HepG2 (cell line): ENCODE measurements around the gene LDLRAD4. TPM values are rescaled to one million over a fixed set of nuclear protein-coding genes. Genes with fewer than 3 reads are reported as not detected.

Experiments used
- AHDC1 ChIP-seq: sonication (generic); formaldehyde crosslinking; IDR thresholded peaks from 2 replicates; pipeline ENCODE4 v1.5.1; 2020; ENCODE audit warnings: mild to moderate bottlenecking, missing genetic modification reagents, borderline replicate concordance
- DMTF1 ChIP-seq: sonication (generic); formaldehyde crosslinking; IDR thresholded peaks from 2 replicates; pipeline ENCODE4 v1.4.0; 2020; ENCODE audit warnings: mild to moderate bottlenecking, missing genetic modification reagents
- HDAC6 ChIP-seq: fragments of 200-600 bp; sonication (generic); IDR thresholded peaks from 2 replicates; pipeline ENCODE4 v1.7.0; 2017; ENCODE audit warnings: mild to moderate bottlenecking, antibody characterized with exemption, low read length, low read depth
- KDM5B ChIP-seq: sonication (generic); formaldehyde crosslinking; IDR thresholded peaks from 2 replicates; pipeline ENCODE4 v1.4.0; 2020; ENCODE audit warnings: missing genetic modification reagents, mild to moderate bottlenecking, borderline replicate concordance
- KIAA2018 ChIP-seq: sonication (generic); formaldehyde crosslinking; IDR thresholded peaks from 2 replicates; pipeline ENCODE4 v1.5.0; 2020; ENCODE audit warnings: mild to moderate bottlenecking, missing genetic modification reagents, borderline replicate concordance
- PTBP1 ChIP-seq: fragments of 200-400 bp; formaldehyde crosslinking; IDR thresholded peaks from 2 replicates; pipeline ENCODE4 v1.6.1; 2018; ENCODE audit warnings: low read length, low read depth; ENCODE audit not compliant: poor library complexity, severe bottlenecking
- TAF15 ChIP-seq: fragments of 200-400 bp; formaldehyde crosslinking; IDR thresholded peaks from one replicate; pipeline ENCODE4 v1.6.1; 2018; ENCODE audit warnings: mild to moderate bottlenecking, low read depth, low read length; ENCODE audit not compliant: poor library complexity, severe bottlenecking
- ZFY ChIP-seq: sonication (generic); formaldehyde crosslinking; IDR thresholded peaks from 2 replicates; pipeline ENCODE4 v1.4.0; 2020; ENCODE audit warnings: missing genetic modification reagents
- ZKSCAN5 ChIP-seq: sonication (generic); formaldehyde crosslinking; IDR thresholded peaks from 2 replicates; pipeline ENCODE4 v1.5.1; 2020; ENCODE audit warnings: mild to moderate bottlenecking, missing genetic modification reagents
- ZNF331 ChIP-seq: sonication (generic); formaldehyde crosslinking; IDR thresholded peaks from 2 replicates; pipeline ENCODE4 v1.4.0; 2020; ENCODE audit warnings: missing genetic modification reagents
- ZNF768 ChIP-seq: sonication (generic); formaldehyde crosslinking; IDR thresholded peaks from 2 replicates; pipeline ENCODE4 v1.4.0; 2020; ENCODE audit warnings: missing genetic modification reagents
- polyA plus RNA-seq, 8 experiments: library from polyadenylated mRNA; depleted of rRNA in 3 of 8; stranded (reverse) in 7 of 8; unstranded in 1 of 8; fragments of >200 nt; fragmentation: Illumina TruSeq in 4 of 8; extraction: Trizol in 4 of 8; gene quantifications; 2 replicates each; pipeline versions ENCODE4 v1.2.1 to v1.2.3, GENCODE V29; 2011 to 2016; ENCODE audit warnings: low read depth in 4 of 8, missing spikeins in 1 of 8, mixed read lengths in 1 of 8; ENCODE audit not compliant: insufficient read depth in 1 of 8
- total RNA-seq, 5 experiments: library from RNA; depleted of rRNA; stranded (reverse); fragments of >200 nt; fragmentation: Illumina TruSeq; extraction: Trizol; gene quantifications; 2 replicates each; pipeline ENCODE4 v1.2.3, GENCODE V29; 2016; ENCODE audit warnings: low read depth in 1 of 5

The LDLRAD4 gene
- total and polyA plus RNA-seq, 2 of the 13 experiments (the other 11 are each of a cell fraction or from before 2014, with no cell fraction given) = 13.6 to 20.9 TPM

- TF ChIP-seq KIAA2018 (CRISPR knock-in tag) (no peak), PTBP1 (no peak), DMTF1 (CRISPR knock-in tag) (no peak), ZKSCAN5 (no peak), AHDC1 (CRISPR knock-in tag) (0 out of 2 replicates have a peak, but pooled peaks have one; percentile 21), KDM5B (CRISPR knock-in tag) (0 out of 2 replicates have a peak, but pooled peaks have one; percentile 28), HDAC6 (no peak), ZNF331 (CRISPR knock-in tag) (0 out of 2 replicates have a peak, but pooled peaks have one; percentile 23), TAF15 (no peak), ZFY (CRISPR knock-in tag) (no peak), ZNF768 (CRISPR knock-in tag) (no peak)
These were observed 43.3 kb upstream of the LDLRAD4 start (continued) for GRCh38 chr18:13175266-13175665.
